Heart left ventricle (tissue), 16 donors: ENCODE measurements around the gene ZNF560. TPM values are rescaled to one million over a fixed set of nuclear protein-coding genes. Genes with fewer than 3 reads are reported as not detected.
A peak's percentile ranks its signal among the peaks of the same experiment; 100 is the strongest.

Experiments
- ATAC-seq, 4 donors: fragments of 200-7000 bp; cut with Tn5 transposase; one replicate each; pipeline ENCODE4 v1.9.1; 2020 to 2022; ENCODE audit warnings: moderate library complexity in 4 of 4, mild to moderate bottlenecking in 3 of 4, moderate number of reproducible peaks in 1 of 4
- DNase-seq, 5 donors: peaks; one replicate each; pipeline ENCODE4 v3.0.0-alpha.2; 2020
- H3K27ac ChIP-seq, 12 donors: fragments of 200-600 bp; sonication (generic) in 4 of 12; one replicate each; pipeline versions ENCODE4 v1.5.0 to v1.8.0; 2016 to 2022; ENCODE audit warnings: mild to moderate bottlenecking in 2 of 12
- H3K27me3 ChIP-seq, 9 donors: fragments of 200-600 bp; sonication (generic) in 2 of 9; one replicate each; pipeline versions ENCODE4 v1.5.1 to v1.8.0; 2016 to 2022; ENCODE audit warnings: mild to moderate bottlenecking in 3 of 9
- H3K36me3 ChIP-seq, 9 donors: fragments of 200-600 bp; sonication (generic) in 2 of 9; one replicate each; pipeline versions ENCODE4 v1.5.0 to v1.8.0; 2018 to 2022; ENCODE audit warnings: mild to moderate bottlenecking in 2 of 9
- H3K4me1 ChIP-seq, 12 donors: fragments of 200-600 bp; sonication (generic) in 4 of 12; one replicate each; pipeline versions ENCODE4 v1.5.0 to v1.8.0; 2016 to 2022; ENCODE audit warnings: mild to moderate bottlenecking in 3 of 12
- H3K4me3 ChIP-seq, 12 donors: fragments of 200-600 bp; sonication (generic) in 4 of 12; one replicate each; pipeline versions ENCODE4 v1.5.0 to v1.8.0; 2017 to 2022; ENCODE audit warnings: mild to moderate bottlenecking in 9 of 12, moderate library complexity in 4 of 12
- H3K9me3 ChIP-seq, 12 donors: fragments of 200-600 bp; sonication (generic) in 4 of 12; one replicate each; pipeline versions ENCODE4 v1.5.0 to v1.8.0; 2016 to 2022; ENCODE audit warnings: mild to moderate bottlenecking in 1 of 12
- POLR2A ChIP-seq, 2 donors: fragments of 450-650 bp; IDR thresholded peaks; one replicate each; pipeline ENCODE4 v1.6.1; 2017; ENCODE audit warnings: antibody characterized with exemption in 2 of 2, mild to moderate bottlenecking in 2 of 2, moderate library complexity in 2 of 2
- WGBS, 4 donors: extraction: QIAGEN DNeasy Blood & Tissue Kit in 2 of 4; methylation state at CpG; one replicate each; pipeline versions ENCODE4 v1.1.5 to v1.1.7; 2013 to 2018; 5-methylcytosine and 5-hydroxymethylcytosine counted together
- intact Hi-C, 10 donors: fragments of 100-400 bp; cut with DNase I; formaldehyde crosslinking; loops; one replicate each; pipeline versions ENCODE4 v1.11.1 to v1.14.2; 2022
- polyA plus RNA-seq, 2 donors: library from polyadenylated mRNA; stranded (reverse); fragments of 200-250 nt; gene quantifications; one replicate each; pipeline ENCODE4 v1.2.3, GENCODE V29; 2013
- total RNA-seq, 9 donors: library from RNA; depleted of rRNA in 2 of 9; stranded (reverse); fragments of >200 nt in 2 of 9; fragmentation: NEBNext Ultra II Directional in 3 of 9; extraction: Animal tissue kit (Norgen Biotek cat#: 25700) in 3 of 9; gene quantifications; one replicate each; pipeline versions ENCODE4 v1.1.0 to v1.2.4, GENCODE V29; 2016 to 2023
- TF ChIP-seq, protein P1 (sequence below), 12 donors: fragments of 200-600 bp; sonication (generic) in 4 of 12; IDR thresholded peaks; one replicate each; pipeline versions ENCODE4 v1.5.0 to v1.8.0; 2018 to 2022; ENCODE audit warnings: antibody characterized with exemption in 12 of 12, mild to moderate bottlenecking in 5 of 12
- donor health status: ischemic (EF 13 %, LVEDD 7.1; RV severe dilation, severe dysfunction).
- donor health status: healthy with polysubstance abuse.
- donor health status: DM: no; HTN: yes; CAD: no.
- donor health status: DM: no; HTN: no; CAD: no.
- donor health status: ischemic (EF 25% LVEDD 6.9; RV normal size, moderate dysfunction).
- donor health status: ischemic (EF 25% LVEDD 5.7; RV mildly dilated, moderate dysfunction).
- donor health status: healthy.
- donor health status: DM: yes; HTN: yes; CAD: no.
- donor health status: ischemic (EF 35%, LVEDD 5.7; RV mildly dilated, moderate dysfunction).
- donor health status: nonischemic (EF 11% LVEDD 7.7; RV severe dilation, severe dysfunction).
- donor health status: DM: yes; HTN: yes; CAD: no.
- donor health status: PGD.
- donor health status: ischemic (EF 29% LVEDD 5.4; RV normal size, mild dysfunction).
- donor health status: nonischemic (EF 23%, LVEDD 6.1; RV moderate dilation, normal function).

ZNF560 gene
- total and polyA plus RNA-seq, 11 donors = 0.03 to 0.29 (median 0.11) TPM; not detected in 8

DNA sequence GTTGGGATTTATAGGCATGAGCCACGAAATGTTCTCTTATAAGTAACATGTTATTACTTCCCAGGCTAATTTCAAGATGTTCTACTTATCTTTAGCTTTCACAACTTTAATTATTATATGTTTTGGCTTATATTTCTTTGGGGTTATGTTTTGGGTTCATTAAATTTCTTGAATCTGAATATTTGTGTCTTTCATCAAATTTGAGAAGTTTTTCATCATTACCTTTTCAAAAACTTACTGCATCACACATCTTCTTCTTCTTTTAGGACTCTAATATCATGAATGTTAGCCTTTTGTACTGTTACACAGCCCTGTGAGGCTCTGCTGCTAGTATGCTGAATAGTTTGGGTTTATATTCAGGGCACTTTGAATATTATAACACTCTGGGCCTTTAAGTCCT is 53.4 kb downstream of the ZNF560 start:
- H3K4me3 ChIP-seq = no peak overlapping the region
- peaks cover 0 to 18% (median 0%) of the 10 kb centered on the region in 9 donors for H3K36me3 ChIP-seq
- no peak overlapping the region for H3K27ac ChIP-seq
- DNase-seq (no peak), ATAC-seq (no peak)
- peaks cover 0 to 84% (median 31%) of the 10 kb centered on the region in 12 donors for H3K9me3 ChIP-seq
- 88 to 97% (median 93%) methylated on average over 1 of the region's 1 CpG for WGBS, 4 donors
- no peaks in the 10 kb centered on the region for H3K27me3 ChIP-seq
- TF ChIP-seq POLR2A (IDR thresholded peaks at IDR 0.05) = no peak
- TF ChIP-seq, protein P1, sequence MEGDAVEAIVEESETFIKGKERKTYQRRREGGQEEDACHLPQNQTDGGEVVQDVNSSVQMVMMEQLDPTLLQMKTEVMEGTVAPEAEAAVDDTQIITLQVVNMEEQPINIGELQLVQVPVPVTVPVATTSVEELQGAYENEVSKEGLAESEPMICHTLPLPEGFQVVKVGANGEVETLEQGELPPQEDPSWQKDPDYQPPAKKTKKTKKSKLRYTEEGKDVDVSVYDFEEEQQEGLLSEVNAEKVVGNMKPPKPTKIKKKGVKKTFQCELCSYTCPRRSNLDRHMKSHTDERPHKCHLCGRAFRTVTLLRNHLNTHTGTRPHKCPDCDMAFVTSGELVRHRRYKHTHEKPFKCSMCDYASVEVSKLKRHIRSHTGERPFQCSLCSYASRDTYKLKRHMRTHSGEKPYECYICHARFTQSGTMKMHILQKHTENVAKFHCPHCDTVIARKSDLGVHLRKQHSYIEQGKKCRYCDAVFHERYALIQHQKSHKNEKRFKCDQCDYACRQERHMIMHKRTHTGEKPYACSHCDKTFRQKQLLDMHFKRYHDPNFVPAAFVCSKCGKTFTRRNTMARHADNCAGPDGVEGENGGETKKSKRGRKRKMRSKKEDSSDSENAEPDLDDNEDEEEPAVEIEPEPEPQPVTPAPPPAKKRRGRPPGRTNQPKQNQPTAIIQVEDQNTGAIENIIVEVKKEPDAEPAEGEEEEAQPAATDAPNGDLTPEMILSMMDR (IDR thresholded peaks at IDR 0.05) = no peak
- no peaks in the 10 kb centered on the region for H3K4me1 ChIP-seq
- intact Hi-C loops = no loop called here

- H3K27ac ChIP-seq = no peak overlapping the region
- DNase-seq (no peak), ATAC-seq (no peak)
- peaks cover 0 to 23% (median 16%) of the 10 kb centered on the region in 12 donors for H3K4me1 ChIP-seq
- no peak for TF ChIP-seq POLR2A (IDR thresholded peaks at IDR 0.05)
- TF ChIP-seq, protein P1 (IDR thresholded peaks at IDR 0.05) = no peak
- peak overlapping the region in 8 of 12 donors; percentile 72 to 95 (median 84) for H3K4me3 ChIP-seq
- H3K27me3 ChIP-seq = no peaks in the 10 kb centered on the region
- peaks cover 0 to 24% (median 17%) of the 10 kb centered on the region in 9 donors for H3K36me3 ChIP-seq
- peaks cover 0 to 13% (median 0%) of the 10 kb centered on the region in 12 donors for H3K9me3 ChIP-seq
- intact Hi-C loops = loop anchor here in 5 of 10 donors (5.0 to 10.0 kb wide), 8 partner anchors 101 to 358 kb away; partner anchors contain the start of genes ZNF426 (in 2 of the 5), ZNF559 (in 2 of the 5) and ZNF121 (in 1 of the 5)
- WGBS, 4 donors = 70 to 79% (median 77%) methylated on average over 4 of the region's 4 CpGs
These were observed 62.1 kb downstream of the ZNF560 start for GRCh38 chr19:9436358-9436757.

- TF ChIP-seq, protein P1 (IDR thresholded peaks at IDR 0.05) = peak; percentile 40 to 80 (median 70)
- TF ChIP-seq POLR2A (IDR thresholded peaks at IDR 0.05) = peak in 1 of 2 donors; percentile 46
- DNase-seq (peak; percentile 89 to 94 (median 91)), ATAC-seq (peak; percentile 91 to 97 (median 96))
- H3K36me3 ChIP-seq = peaks cover 0 to 32% (median 20%) of the 10 kb centered on the region in 9 donors
- intact Hi-C loops = loop anchor here in 5 of 10 donors (1.0 to 10.0 kb wide), 9 partner anchors 28 to 359 kb away; partner anchors contain the start of genes ZNF426 (in 2 of the 5), ZNF559 (in 2 of the 5) and ZNF121 (in 1 of the 5)
- peaks cover 0 to 9% (median 0%) of the 10 kb centered on the region in 12 donors for H3K9me3 ChIP-seq
- H3K4me3 ChIP-seq = peak within 1 kb of the TSS; percentile 30 to 95 (median 80)
- peak within 1 kb of the TSS; percentile 68 to 95 (median 92) for H3K27ac ChIP-seq
- WGBS, 4 donors = 11 to 17% (median 14%) methylated on average over 50 to 56 of the region's 56 CpGs
- H3K4me1 ChIP-seq = peaks cover 0 to 27% (median 16%) of the 10 kb centered on the region in 12 donors
- H3K27me3 ChIP-seq = no peaks in the 10 kb centered on the region
These were observed 62.8 kb downstream of the ZNF560 start, which contains the start of gene ZNF266 for GRCh38 chr19:9435279-9436268. Gene ZNF266, minus strand, starts transcription at chr19:9435573. Its CDS starts 15,484 bp downstream, at chr19:9420089.
